B cell (primary cell): ENCODE results near the gene ACTL8. TPM values are rescaled to one million over a fixed set of nuclear protein-coding genes. Genes with fewer than 3 reads are reported as not detected.

ENCODE experiments used
- ATAC-seq: fragments of 200-7000 bp; cut with Tn5 transposase; one replicate; pipeline ENCODE4 v1.10.0; 2021; ENCODE audit warnings: low read depth, mild to moderate bottlenecking, moderate number of reproducible peaks, moderate library complexity
- CTCF ChIA-PET: fragments of 350-600 bp; sonication (Branson Sonifier 250); formaldehyde crosslinking; loops from one replicate; lab custom pipeline; 2021; ENCODE audit warnings: antibody characterized with exemption, inconsistent platforms; lab: Charles Lee
- POLR2A ChIA-PET: fragments of 350-600 bp; sonication (Branson Sonifier 250); formaldehyde crosslinking; loops from one replicate; lab custom pipeline; 2021; ENCODE audit warnings: antibody characterized with exemption; lab: Charles Lee
- DNase-seq: peaks from one replicate; pipeline ENCODE4 v3.0.0; 2013
- H2AFZ ChIP-seq: 2 replicates; pipeline ENCODE4 v1.6.1; 2012; ENCODE audit warnings: mild to moderate bottlenecking, low read depth, low read length; ENCODE audit not compliant: insufficient read depth, poor library complexity, severe bottlenecking
- H3K27ac ChIP-seq, 2 donors: 1 replicate in 1 of 2; 2 replicates in 1 of 2; pipeline ENCODE4 v1.5.1; 2012 to 2013; ENCODE audit warnings: low read length in 2 of 2, mild to moderate bottlenecking in 2 of 2, moderate library complexity in 1 of 2
- H3K27me3 ChIP-seq, 4 experiments: fragments of 200-600 bp in 1 of 4; sonication (generic) in 1 of 4; replicated peaks in 1 of 4; 1 replicate in 2 of 4; 2 replicates in 2 of 4; pipeline versions ENCODE4 v1.6.1 to v1.7.0; 2013 to 2016; ENCODE audit warnings: low read length in 3 of 4, mild to moderate bottlenecking in 2 of 4, mixed read lengths in 1 of 4, moderate library complexity in 1 of 4; ENCODE audit not compliant: insufficient read depth in 4 of 4, control insufficient read depth in 3 of 4; ENCODE audit errors: control extremely low read depth in 1 of 4
- H3K36me3 ChIP-seq, 2 experiments: replicated peaks in 1 of 2; 1 replicate in 1 of 2; 2 replicates in 1 of 2; pipeline versions ENCODE4 v1.6.1 to v1.7.1; 2013; ENCODE audit warnings: low read length in 1 of 2; ENCODE audit not compliant: insufficient read depth in 2 of 2, control insufficient read depth in 1 of 2; ENCODE audit errors: control extremely low read depth in 1 of 2, extremely low read depth in 1 of 2
- H3K4me1 ChIP-seq, 2 donors: fragments of 200-600 bp in 1 of 2; sonication (generic) in 1 of 2; 1 replicate in 1 of 2; 2 replicates in 1 of 2; pipeline versions ENCODE4 v1.5.1 to v1.6.1; 2013 to 2017; ENCODE audit warnings: low read length in 2 of 2; ENCODE audit not compliant: control insufficient read depth in 2 of 2, insufficient read depth in 2 of 2
- H3K4me2 ChIP-seq: replicated peaks from 2 replicates; pipeline ENCODE3; 2012; ENCODE audit warnings: mild to moderate bottlenecking, low read depth, low read length; ENCODE audit not compliant: poor library complexity, severe bottlenecking
- H3K4me3 ChIP-seq, 5 experiments: fragments of 200-600 bp in 1 of 5; sonication (generic) in 1 of 5; 1 replicate in 3 of 5; 2 replicates in 2 of 5; pipeline versions ENCODE4 v1.5.1 to v1.7.0; 2011 to 2016; ENCODE audit warnings: low read length in 4 of 5, mild to moderate bottlenecking in 4 of 5, low read depth in 2 of 5, control low read depth in 1 of 5, moderate library complexity in 1 of 5; ENCODE audit not compliant: insufficient read depth in 1 of 5; ENCODE audit errors: control extremely low read depth in 1 of 5, extremely low read depth in 1 of 5
- H3K79me2 ChIP-seq: fragments of 200-600 bp; sonication (generic); one replicate; pipeline ENCODE4 v1.6.0; 2016; ENCODE audit warnings: low read length; ENCODE audit not compliant: control insufficient read depth, insufficient read depth
- H3K9ac ChIP-seq: fragments of 200-600 bp; sonication (generic); 2 replicates; pipeline ENCODE4 v1.6.1; 2017; ENCODE audit warnings: mild to moderate bottlenecking, low read length, moderate library complexity
- H3K9me3 ChIP-seq, 3 donors: one replicate each; pipeline versions ENCODE4 v1.6.1 to v1.7.1; 2013; ENCODE audit warnings: low read length in 2 of 3; ENCODE audit not compliant: control insufficient read depth in 2 of 3, insufficient read depth in 1 of 3; ENCODE audit errors: control extremely low read depth in 1 of 3
- H4K20me1 ChIP-seq: 2 replicates; pipeline ENCODE4 v1.6.0; 2012; ENCODE audit warnings: mild to moderate bottlenecking, low read length; ENCODE audit not compliant: insufficient read depth, control insufficient read depth, poor library complexity, severe bottlenecking
- H3K27ac Mint-ChIP-seq: one replicate; pipeline ENCODE4 v1.8.0; 2021; ENCODE audit warnings: mixed read lengths
- H3K27me3 Mint-ChIP-seq: one replicate; pipeline ENCODE4 v1.8.0; 2021; ENCODE audit warnings: mixed read lengths
- H3K4me1 Mint-ChIP-seq: one replicate; pipeline ENCODE4 v1.8.0; 2021; ENCODE audit warnings: mixed read lengths
- H3K4me3 Mint-ChIP-seq: one replicate; pipeline ENCODE4 v1.8.0; 2021; ENCODE audit warnings: mixed read lengths
- H3K9me3 Mint-ChIP-seq: one replicate; pipeline ENCODE4 v1.8.0; 2022; ENCODE audit warnings: mixed read lengths; ENCODE audit not compliant: insufficient read depth
- CTCF ChIP-seq: fragments of 200-600 bp; IDR thresholded peaks from one replicate; pipeline ENCODE4 v1.8.0; 2022; ENCODE audit warnings: antibody characterized with exemption, mild to moderate bottlenecking
- EZH2 ChIP-seq: IDR thresholded peaks from 2 replicates; pipeline ENCODE4 v1.6.1; 2012; ENCODE audit warnings: borderline replicate concordance, low read depth, mild to moderate bottlenecking, moderate library complexity, low read length; ENCODE audit not compliant: insufficient read depth, poor library complexity, severe bottlenecking
- WGBS: methylation state at CpG from one replicate; pipeline ENCODE4 v1.1.5; 2013; ENCODE audit warnings: missing lambda C conversion rate; ENCODE audit not compliant: insufficient coverage; 5-methylcytosine and 5-hydroxymethylcytosine counted together
- intact Hi-C: fragments of 100-400 bp; cut with micrococcal nuclease; formaldehyde crosslinking; loops from one replicate; pipeline ENCODE4 v1.10.0; 2022
- polyA plus RNA-seq: library from polyadenylated mRNA; depleted of rRNA; stranded (reverse); fragments of >200 nt; gene quantifications from 2 replicates; pipeline ENCODE4 v1.2.3, GENCODE V29; 2012
- total RNA-seq, 2 donors: library from RNA; stranded (reverse); fragments of 120-200 nt in 1 of 2; gene quantifications; 1 replicate in 1 of 2; 2 replicates in 1 of 2; pipeline versions ENCODE4 v1.2.3 to v1.2.4, GENCODE V29; 2013 to 2022

Gene ACTL8
- total and polyA plus RNA-seq, 2 donors (not counting 1 experiment from before 2014, with no cell fraction given) = not detected

GRCh38 chr1:17735793-17736192 lies 19.3 kb upstream of the ACTL8 start:
- no peak overlapping the region for H3K27ac Mint-ChIP-seq
- no peak overlapping the region for H3K9ac ChIP-seq
- peaks cover 0 to 3% (median 0%) of the 10 kb centered on the region in 4 experiments for H3K27me3 ChIP-seq
- ChIA-PET POLR2A (no interaction called here), CTCF (interaction anchor here (0.5 kb wide), 1 partner anchor 40 kb away, joined by 5 read pairs; no protein-coding TSS in a partner anchor)
- H3K4me1 Mint-ChIP-seq = no peaks in the 10 kb centered on the region
- no peaks in the 10 kb centered on the region for H3K79me2 ChIP-seq
- intact Hi-C loops = no loop called here
- H3K9me3 Mint-ChIP-seq = no peaks in the 10 kb centered on the region
- ATAC-seq = no peak
- H2AFZ ChIP-seq = no peak overlapping the region
- 78% methylated on average over 5 of the region's 7 CpGs for WGBS
- no peak overlapping the region for H3K4me3 Mint-ChIP-seq
- no peak overlapping the region for H3K27ac ChIP-seq
- no peaks in the 10 kb centered on the region for H4K20me1 ChIP-seq
- DNase-seq = no peak
- no peaks in the 10 kb centered on the region for H3K9me3 ChIP-seq
- TF ChIP-seq CTCF = no peak
- no peak for TF ChIP-seq EZH2
- H3K4me2 ChIP-seq = no peak overlapping the region
- peaks cover 7% of the 10 kb centered on the region for H3K27me3 Mint-ChIP-seq
- no peaks in the 10 kb centered on the region for H3K36me3 ChIP-seq
- no peaks in the 10 kb centered on the region for H3K4me1 ChIP-seq
- no peak overlapping the region for H3K4me3 ChIP-seq

DNA sequence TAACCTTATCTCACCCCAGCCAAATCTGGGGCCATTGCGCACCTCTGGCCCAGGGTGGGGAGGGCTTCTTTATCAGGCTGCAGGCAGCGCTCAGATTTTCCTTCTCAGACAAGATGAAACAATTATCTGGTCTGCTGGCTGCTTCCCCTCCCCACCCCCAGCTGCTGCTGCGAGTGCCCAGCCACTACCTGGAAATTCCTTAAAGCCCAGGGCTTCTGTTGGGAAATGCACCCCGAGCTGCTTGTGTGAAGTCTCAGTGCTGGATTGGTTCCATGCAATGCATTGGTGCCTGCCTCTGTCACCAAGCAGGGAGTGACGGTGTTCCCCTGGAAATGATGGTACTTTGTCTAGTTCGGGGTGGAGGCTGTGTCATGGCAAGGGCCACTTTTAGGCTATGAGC lies 18.5 kb upstream of the ACTL8 start:
- Histone ChIP-seq H3K9ac (no peak overlapping the region), H2AFZ (no peak overlapping the region), H3K9me3 (no peaks in the 10 kb centered on the region), H3K4me3 (no peak overlapping the region), H4K20me1 (no peaks in the 10 kb centered on the region), H3K27me3 (peaks cover 0 to 8% (median 0%) of the 10 kb centered on the region in 4 experiments), H3K36me3 (no peaks in the 10 kb centered on the region), H3K4me1 (no peaks in the 10 kb centered on the region), H3K27ac (no peak overlapping the region), H3K4me2 (no peak overlapping the region), H3K79me2 (no peaks in the 10 kb centered on the region)
- H3K9me3 Mint-ChIP-seq = no peaks in the 10 kb centered on the region
- CTCF ChIA-PET = no interaction called here
- no peak for ATAC-seq
- POLR2A ChIA-PET = no interaction called here
- H3K4me1 Mint-ChIP-seq = no peaks in the 10 kb centered on the region
- no peak for TF ChIP-seq CTCF
- TF ChIP-seq EZH2 = no peak
- 72% methylated on average over 4 of the region's 6 CpGs for WGBS
- no peak for DNase-seq
- intact Hi-C loops = no loop called here
- no peak overlapping the region for H3K4me3 Mint-ChIP-seq
- H3K27ac Mint-ChIP-seq = no peak overlapping the region
- H3K27me3 Mint-ChIP-seq = peaks cover 13% of the 10 kb centered on the region
